HEK293 (cell line): ENCODE results near the gene GNG7.
A peak's percentile ranks its signal among the peaks of the same experiment; 100 is the strongest.

Experiments
- CTCF ChIA-PET: fragments of 350-600 bp; formaldehyde crosslinking; extraction: SDS; loops from one replicate; lab custom pipeline; 2021; ENCODE audit warnings: antibody characterized with exemption; lab: Yijun Ruan, JAX
- POLR2A ChIA-PET: fragments of 300-600 bp; formaldehyde crosslinking; extraction: SDS; loops from one replicate; lab custom pipeline; 2020; ENCODE audit warnings: antibody characterized with exemption, inconsistent platforms; lab: Yijun Ruan, JAX
- H3K27ac ChIP-seq: fragments of 200-500 bp; sonication (Bioruptor generic); 2 replicates; pipeline ENCODE4 v1.5.1; 2014; ENCODE audit warnings: low read depth, low read length, control low read depth, inconsistent platforms; ENCODE audit errors: extremely low read depth
- H3K36me3 ChIP-seq, 2 experiments: fragments of 200-500 bp in 1 of 2; sonication (Bioruptor generic) in 1 of 2; 1 replicate in 1 of 2; 2 replicates in 1 of 2; pipeline ENCODE4 v1.5.1; 2014 to 2017; ENCODE audit warnings: inconsistent platforms in 2 of 2, low read length in 2 of 2; ENCODE audit not compliant: control insufficient read depth in 2 of 2, insufficient read depth in 1 of 2
- H3K4me1 ChIP-seq: fragments of 200-500 bp; sonication (Bioruptor generic); 2 replicates; pipeline ENCODE4 v1.5.1; 2014; ENCODE audit warnings: mild to moderate bottlenecking, low read length, inconsistent platforms; ENCODE audit not compliant: control insufficient read depth, insufficient read depth
- H3K4me3 ChIP-seq: 2 replicates; pipeline ENCODE4 v1.5.1; 2011; ENCODE audit warnings: low read depth, mild to moderate bottlenecking, control low read depth, low read length, moderate library complexity
- H3K9me3 ChIP-seq: fragments of 200-500 bp; sonication (Bioruptor generic); 2 replicates; pipeline ENCODE4 v1.5.1; 2014; ENCODE audit warnings: low read depth, low read length, inconsistent platforms; ENCODE audit not compliant: control insufficient read depth, insufficient read depth
- KLF7 ChIP-seq: fragments of 450-650 bp; formaldehyde crosslinking; IDR thresholded peaks from 2 replicates; pipeline ENCODE4 v1.5.1; 2016; ENCODE audit warnings: missing biosample characterization, missing genetic modification characterization, borderline replicate concordance
- PRDM6 ChIP-seq: fragments of 450-650 bp; formaldehyde crosslinking; IDR thresholded peaks from 2 replicates; pipeline ENCODE4 v1.5.1; 2017; ENCODE audit warnings: missing biosample characterization, missing genetic modification characterization
- REST ChIP-seq: fragments of 450-650 bp; formaldehyde crosslinking; IDR thresholded peaks from 2 replicates; pipeline ENCODE4 v1.5.1; 2016; ENCODE audit warnings: missing biosample characterization, missing genetic modification characterization
- ZBTB11 ChIP-seq: fragments of 450-650 bp; formaldehyde crosslinking; conservative IDR thresholded peaks from 2 replicates; pipeline ENCODE4 v1.5.1; 2016; ENCODE audit warnings: low read depth, missing biosample characterization, missing genetic modification characterization
- ZBTB20 ChIP-seq: fragments of 450-650 bp; formaldehyde crosslinking; IDR thresholded peaks from 2 replicates; pipeline ENCODE4 v1.5.1; 2016; ENCODE audit warnings: missing biosample characterization, missing genetic modification characterization
- ZBTB26 ChIP-seq: fragments of 450-650 bp; formaldehyde crosslinking; optimal IDR thresholded peaks from 2 replicates; pipeline ENCODE3; 2016; ENCODE audit warnings: missing biosample characterization, mild to moderate bottlenecking, missing genetic modification characterization
- ZBTB48 ChIP-seq: fragments of 450-650 bp; formaldehyde crosslinking; IDR thresholded peaks from 2 replicates; pipeline ENCODE4 v1.5.1; 2016; ENCODE audit warnings: missing biosample characterization, missing genetic modification characterization
- ZBTB8A ChIP-seq: fragments of 450-650 bp; formaldehyde crosslinking; IDR thresholded peaks from 2 replicates; pipeline ENCODE4 v1.5.1; 2016; ENCODE audit warnings: missing biosample characterization, missing genetic modification characterization
- ZNF133 ChIP-seq: fragments of 450-650 bp; formaldehyde crosslinking; IDR thresholded peaks from 2 replicates; pipeline ENCODE4 v1.5.1; 2016; ENCODE audit warnings: missing biosample characterization, missing genetic modification characterization
- ZNF184 ChIP-seq: fragments of 450-650 bp; IDR thresholded peaks from 2 replicates; pipeline ENCODE4 v1.5.1; 2018; ENCODE audit warnings: missing biosample characterization, mild to moderate bottlenecking, missing genetic modification characterization
- ZNF239 ChIP-seq: fragments of 450-650 bp; formaldehyde crosslinking; IDR thresholded peaks from 2 replicates; pipeline ENCODE4 v1.5.1; 2016; ENCODE audit warnings: missing biosample characterization, missing genetic modification characterization
- ZNF362 ChIP-seq: fragments of 450-650 bp; formaldehyde crosslinking; IDR thresholded peaks from 2 replicates; pipeline ENCODE4 v1.5.1; 2016; ENCODE audit warnings: missing biosample characterization, missing genetic modification characterization
- ZNF366 ChIP-seq: fragments of 450-650 bp; formaldehyde crosslinking; conservative IDR thresholded peaks from 2 replicates; pipeline ENCODE4 v1.5.1; 2016; ENCODE audit warnings: missing biosample characterization, missing genetic modification characterization
- ZNF391 ChIP-seq: fragments of 450-650 bp; formaldehyde crosslinking; IDR thresholded peaks from 2 replicates; pipeline ENCODE4 v1.5.1; 2016; ENCODE audit warnings: low read depth, missing biosample characterization, missing genetic modification characterization, borderline replicate concordance
- ZNF404 ChIP-seq: fragments of 450-650 bp; formaldehyde crosslinking; IDR thresholded peaks from 2 replicates; pipeline ENCODE4 v1.5.1; 2017; ENCODE audit warnings: missing biosample characterization, missing genetic modification characterization
- ZNF600 ChIP-seq: fragments of 450-650 bp; formaldehyde crosslinking; IDR thresholded peaks from 2 replicates; pipeline ENCODE4 v1.5.1; 2016; ENCODE audit warnings: missing biosample characterization, missing genetic modification characterization
- ZNF660 ChIP-seq: fragments of 450-650 bp; IDR thresholded peaks from 2 replicates; pipeline ENCODE4 v1.5.1; 2018; ENCODE audit warnings: missing biosample characterization, mild to moderate bottlenecking, missing genetic modification characterization
- ZNF677 ChIP-seq: fragments of 450-650 bp; IDR thresholded peaks from 2 replicates; pipeline ENCODE4 v1.5.0; 2018; ENCODE audit warnings: missing biosample characterization, mild to moderate bottlenecking, missing genetic modification characterization, moderate library complexity
- ZNF776 ChIP-seq: fragments of 450-650 bp; formaldehyde crosslinking; IDR thresholded peaks from 2 replicates; pipeline ENCODE4 v1.5.0; 2017; ENCODE audit warnings: missing biosample characterization, missing genetic modification characterization, borderline replicate concordance
- ZNF843 ChIP-seq: fragments of 450-650 bp; formaldehyde crosslinking; IDR thresholded peaks from 2 replicates; pipeline ENCODE4 v1.5.1; 2016; ENCODE audit warnings: missing biosample characterization, missing genetic modification characterization
- ZSCAN18 ChIP-seq: fragments of 450-650 bp; formaldehyde crosslinking; IDR thresholded peaks from 2 replicates; pipeline ENCODE4 v1.5.1; 2016; ENCODE audit warnings: missing biosample characterization, missing genetic modification characterization
- ZSCAN23 ChIP-seq: fragments of 450-650 bp; formaldehyde crosslinking; IDR thresholded peaks from 2 replicates; pipeline ENCODE4 v1.5.1; 2016; ENCODE audit warnings: missing biosample characterization, missing genetic modification characterization

GNG7 gene

GRCh38 chr19:2527171-2527570 is 175.3 kb downstream of the GNG7 start (continued):
- no peak for TF ChIP-seq ZBTB11 (tag by site-specific recombination)
- TF ChIP-seq ZNF391 = no peak
- no peak for TF ChIP-seq ZNF843 (tag by site-specific recombination)
- no peak for TF ChIP-seq ZNF239 (tag by site-specific recombination)

GRCh38 chr19:2524840-2525723 is 177.4 kb downstream of the GNG7 start:
- no peaks in the 10 kb centered on the region for H3K9me3 ChIP-seq
- H3K27ac ChIP-seq = no peak overlapping the region; the same call in 1 of the 2 replicates
- CTCF ChIA-PET = interaction anchor here (0.6 kb wide), 1 partner anchor 13 kb away, joined by 3 read pairs; no protein-coding TSS in a partner anchor
- H3K4me1 ChIP-seq = 0 out of 2 replicates have a peak, but pooled peaks cover 4% of the 10 kb centered on the region
- H3K36me3 ChIP-seq = no peaks in the 10 kb centered on the region
- POLR2A ChIA-PET = interaction anchor here (0.5 to 1.7 kb wide), 8 partner anchors 16 to 658 kb away, joined by 3 to 49 read pairs (median 4); partner anchors contain the start of gene GADD45B
- H3K4me3 ChIP-seq = peak overlapping the region; percentile 23
- no peak for TF ChIP-seq ZNF366 (tag by site-specific recombination)
- TF ChIP-seq ZSCAN18 (tag by site-specific recombination) = peak; percentile 67; the same call in 1 of the 2 replicates
- peak; percentile 67 for TF ChIP-seq ZBTB20
- TF ChIP-seq ZSCAN23 = 0 out of 2 replicates have a peak, but pooled peaks have one; percentile 10
- TF ChIP-seq ZNF404 (tag by site-specific recombination) = no peak
- peak; percentile 90 for TF ChIP-seq ZNF600 (tag by site-specific recombination)
- TF ChIP-seq REST (tag by site-specific recombination) = 0 out of 2 replicates have a peak, but pooled peaks have one; percentile 10
- TF ChIP-seq ZBTB8A (tag by site-specific recombination) = peak; percentile 79
- no peak for TF ChIP-seq ZNF133 (tag by site-specific recombination)
- no peak for TF ChIP-seq ZNF677 (tag by site-specific recombination)
- TF ChIP-seq ZNF843 (tag by site-specific recombination) = peak; percentile 50; the same call in 1 of the 2 replicates
- TF ChIP-seq KLF7 = no peak
- peak; percentile 89 for TF ChIP-seq ZNF660
- TF ChIP-seq ZBTB26 (tag by site-specific recombination) = peak; percentile 51
- no peak for TF ChIP-seq ZNF776 (tag by site-specific recombination)
- no peak for TF ChIP-seq PRDM6 (tag by site-specific recombination)
- TF ChIP-seq ZBTB48 = peak; percentile 71
- TF ChIP-seq ZNF362 (tag by site-specific recombination) = no peak
- TF ChIP-seq ZNF184 (tag by site-specific recombination) = peak; percentile 63
